ENCODE measurements around the gene FBXO47.
A peak's percentile ranks its signal among the peaks of the same experiment; 100 is the strongest.
"Not testable (repeated sequence)": the region's sequence is repeated elsewhere in the genome, so short reads cannot be mapped to it uniquely, and the experiment has no call there.

Gene FBXO47

GRCh38 chr17:38925263-38925995 lies 41.8 kb downstream of the FBXO47 start, which contains the start of gene LASP1NB:
TSS of gene LASP1NB (plus strand) at chr17:38925614.
- peak in 1 of 2 donors; percentile 18 for DNase-seq (ENCODE audit: low read depth in 2 of 2, low spot score in 1 of 2)

GRCh38 chr17:38922538-38923297 lies 44.5 kb downstream of the FBXO47 start:
- no peak for DNase-seq (ENCODE audit: low read depth in 2 of 2, low spot score in 1 of 2)

- DNase-seq (ENCODE audit: low read depth in 2 of 2, low spot score in 1 of 2) = no peak
Observed at GRCh38 chr17:38921756-38922411, 45.3 kb downstream of the FBXO47 start.

GRCh38 chr17:38920374-38921291 lies 46.6 kb downstream of the FBXO47 start:
- no peak for DNase-seq (ENCODE audit: low read depth in 2 of 2, low spot score in 1 of 2)

GRCh38 chr17:38919316-38920078 lies 47.7 kb downstream of the FBXO47 start:
- no peak for DNase-seq (ENCODE audit: low read depth in 2 of 2, low spot score in 1 of 2)

- no peak for DNase-seq (ENCODE audit: low read depth in 2 of 2, low spot score in 1 of 2)
Observed at GRCh38 chr17:38918916-38919315, 48.3 kb downstream of the FBXO47 start.

- DNase-seq (ENCODE audit: low read depth in 2 of 2, low spot score in 1 of 2) = no peak
Observed at GRCh38 chr17:38918129-38918913, 48.9 kb downstream of the FBXO47 start.

GRCh38 chr17:38917259-38917658 lies 49.9 kb downstream of the FBXO47 start:
- no peak for DNase-seq (ENCODE audit: low read depth in 2 of 2, low spot score in 1 of 2)

GRCh38 chr17:38916771-38917170 lies 50.4 kb downstream of the FBXO47 start:
- DNase-seq (ENCODE audit: low read depth in 2 of 2, low spot score in 1 of 2) = no peak

- no peak for DNase-seq (ENCODE audit: low read depth in 2 of 2, low spot score in 1 of 2)
Observed at GRCh38 chr17:38915639-38915995, 51.6 kb downstream of the FBXO47 start.

- no peak for DNase-seq (ENCODE audit: low read depth in 2 of 2, low spot score in 1 of 2)
Observed at GRCh38 chr17:38914741-38915638, 52.2 kb downstream of the FBXO47 start.

GRCh38 chr17:38912221-38912813 lies 54.9 kb downstream of the FBXO47 start:
- no peak for DNase-seq (ENCODE audit: low read depth in 2 of 2, low spot score in 1 of 2)

GRCh38 chr17:38911731-38912081 lies 55.5 kb downstream of the FBXO47 start:
- not testable (repeated sequence) for DNase-seq (ENCODE audit: low read depth in 2 of 2, low spot score in 1 of 2)

- DNase-seq (ENCODE audit: low read depth in 2 of 2, low spot score in 1 of 2) = no peak
Observed at GRCh38 chr17:38911081-38911730, 56.0 kb downstream of the FBXO47 start.

- no peak for DNase-seq (ENCODE audit: low read depth in 2 of 2, low spot score in 1 of 2)
Observed at GRCh38 chr17:38910325-38910724, 56.9 kb downstream of the FBXO47 start.

- DNase-seq (ENCODE audit: low read depth in 2 of 2, low spot score in 1 of 2) = no peak
Observed at GRCh38 chr17:38908676-38909181, 58.5 kb downstream of the FBXO47 start.

- no peak for DNase-seq (ENCODE audit: low read depth in 2 of 2, low spot score in 1 of 2)
Observed at GRCh38 chr17:38907930-38908675, 59.1 kb downstream of the FBXO47 start.
